Measurements from ENCODE around the gene RIOK2. TPM values are rescaled to one million over a fixed set of nuclear protein-coding genes. Genes with fewer than 3 reads are reported as not detected.

Gene RIOK2
- total RNA-seq, 1 donor: 27.5 TPM

DNA sequence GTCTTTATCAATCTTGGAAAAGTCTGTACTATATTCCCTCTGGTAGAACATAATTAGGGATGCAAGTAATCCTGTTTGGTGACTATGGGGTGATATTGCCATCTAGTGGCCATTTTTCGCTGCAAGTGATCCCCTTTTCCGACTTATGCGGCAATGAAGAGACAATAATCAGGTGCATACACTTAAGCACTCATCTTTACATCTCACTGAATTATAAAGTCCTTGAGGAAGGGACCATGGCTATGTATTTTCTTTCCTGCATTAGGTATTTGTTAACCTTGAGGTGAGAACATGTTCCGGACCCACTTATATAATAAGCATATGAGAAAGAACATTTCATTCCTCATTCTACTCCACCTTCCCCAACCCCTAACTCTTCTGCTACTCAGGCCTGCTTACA lies 21.0 kb downstream of the RIOK2 start:
- H3K4me3 ChIP-seq (ENCODE audit: low read depth, low read length): no peak overlapping the region
- TF ChIP-seq, protein P1, sequence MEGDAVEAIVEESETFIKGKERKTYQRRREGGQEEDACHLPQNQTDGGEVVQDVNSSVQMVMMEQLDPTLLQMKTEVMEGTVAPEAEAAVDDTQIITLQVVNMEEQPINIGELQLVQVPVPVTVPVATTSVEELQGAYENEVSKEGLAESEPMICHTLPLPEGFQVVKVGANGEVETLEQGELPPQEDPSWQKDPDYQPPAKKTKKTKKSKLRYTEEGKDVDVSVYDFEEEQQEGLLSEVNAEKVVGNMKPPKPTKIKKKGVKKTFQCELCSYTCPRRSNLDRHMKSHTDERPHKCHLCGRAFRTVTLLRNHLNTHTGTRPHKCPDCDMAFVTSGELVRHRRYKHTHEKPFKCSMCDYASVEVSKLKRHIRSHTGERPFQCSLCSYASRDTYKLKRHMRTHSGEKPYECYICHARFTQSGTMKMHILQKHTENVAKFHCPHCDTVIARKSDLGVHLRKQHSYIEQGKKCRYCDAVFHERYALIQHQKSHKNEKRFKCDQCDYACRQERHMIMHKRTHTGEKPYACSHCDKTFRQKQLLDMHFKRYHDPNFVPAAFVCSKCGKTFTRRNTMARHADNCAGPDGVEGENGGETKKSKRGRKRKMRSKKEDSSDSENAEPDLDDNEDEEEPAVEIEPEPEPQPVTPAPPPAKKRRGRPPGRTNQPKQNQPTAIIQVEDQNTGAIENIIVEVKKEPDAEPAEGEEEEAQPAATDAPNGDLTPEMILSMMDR (IDR thresholded peaks at IDR 0.05; ENCODE audit: insufficient read depth, low read length): peak; percentile 87
- DNase-seq (ENCODE audit: low read depth): peak; percentile 91

DNA sequence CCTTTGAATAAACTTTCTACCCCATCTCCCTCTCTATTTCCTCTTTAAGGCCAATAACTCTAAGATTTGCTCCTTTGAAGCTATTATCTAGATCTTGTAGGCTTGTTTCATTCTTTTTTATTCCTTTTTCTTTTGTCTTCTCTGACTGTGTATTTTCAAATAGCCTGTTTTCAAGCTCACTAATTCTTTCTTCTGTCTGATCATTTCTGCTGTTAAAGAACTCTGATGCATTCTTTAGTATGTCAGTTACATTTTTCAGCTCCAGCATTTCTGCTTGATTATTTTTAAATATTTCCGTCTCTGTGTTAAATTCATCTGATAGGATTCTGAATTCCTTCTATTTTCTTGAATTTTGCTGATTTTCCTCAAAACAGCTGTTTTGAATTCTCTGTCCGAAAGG lies 25.4 kb downstream of the RIOK2 start:
- TF ChIP-seq, protein P1 (IDR thresholded peaks at IDR 0.05; ENCODE audit: insufficient read depth, low read length): no peak
- DNase-seq (ENCODE audit: low read depth): no peak
- no peak overlapping the region for H3K4me3 ChIP-seq (ENCODE audit: low read depth, low read length)

DNA sequence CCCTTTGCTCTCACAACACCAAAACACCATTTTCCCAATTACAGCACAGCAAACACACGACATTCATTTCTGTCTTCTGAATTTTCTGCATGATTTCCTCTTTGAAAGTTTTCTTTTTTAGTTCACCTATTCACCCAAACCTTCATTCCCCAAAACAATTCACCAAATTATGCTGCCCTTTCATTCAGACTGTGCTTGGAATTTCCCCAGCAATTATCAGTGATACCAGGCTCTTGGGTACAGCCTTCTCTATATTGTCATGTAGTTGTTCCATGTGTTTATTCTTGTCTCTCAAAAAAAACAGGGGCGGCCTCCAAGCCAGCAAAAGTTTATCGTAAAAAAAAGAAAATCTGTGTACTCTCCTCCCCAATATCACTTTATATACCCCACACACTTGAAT lies 31.7 kb downstream of the RIOK2 start:
- no peak for DNase-seq (ENCODE audit: low read depth)
- no peak overlapping the region for H3K4me3 ChIP-seq (ENCODE audit: low read depth, low read length)
- TF ChIP-seq, protein P1 (IDR thresholded peaks at IDR 0.05; ENCODE audit: insufficient read depth, low read length): no peak

DNA sequence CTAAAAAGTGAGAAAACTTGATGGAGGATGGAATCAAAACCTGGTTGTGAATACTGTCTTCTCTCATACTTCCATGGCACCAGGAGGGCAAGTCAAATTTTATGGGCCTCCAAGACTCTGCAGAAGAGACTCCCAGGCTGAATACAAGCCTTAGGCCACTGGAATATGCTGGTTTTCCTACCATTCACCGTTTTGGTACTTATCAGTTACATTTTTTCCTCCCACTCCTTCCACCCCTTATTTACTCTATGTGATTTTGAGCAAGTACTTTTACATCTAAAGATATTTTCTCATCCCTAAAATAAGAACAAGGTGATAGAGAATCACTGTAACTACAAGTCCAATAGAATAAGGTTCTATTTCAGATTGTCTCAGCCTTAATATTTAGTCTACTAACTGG lies 32.6 kb downstream of the RIOK2 start:
- no peak for DNase-seq (ENCODE audit: low read depth)

DNA sequence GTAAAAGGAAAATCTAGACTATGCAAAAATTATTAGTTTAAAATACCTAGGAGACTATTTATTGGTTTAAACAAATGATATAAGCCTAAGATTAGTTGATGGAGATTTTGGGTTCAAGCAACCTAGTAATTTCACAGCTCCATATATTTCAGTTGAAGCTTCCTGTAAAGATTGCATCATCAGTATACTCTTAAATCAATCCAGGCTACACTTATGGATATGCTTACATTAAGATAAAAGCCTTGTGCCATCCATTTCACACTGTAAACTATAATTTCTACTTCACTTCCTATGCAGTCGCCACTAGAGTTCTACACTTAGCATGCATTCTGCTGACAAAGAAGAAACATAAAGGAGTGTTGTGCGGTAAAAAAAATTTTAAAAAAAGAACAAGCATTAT lies 33.3 kb downstream of the RIOK2 start:
- TF ChIP-seq, protein P1 (IDR thresholded peaks at IDR 0.05; ENCODE audit: insufficient read depth, low read length): no peak
- H3K4me3 ChIP-seq (ENCODE audit: low read depth, low read length): no peak overlapping the region
- no peak for DNase-seq (ENCODE audit: low read depth)

More for the DNA sequence above, 32.6 kb downstream of the RIOK2 start:
- H3K4me3 ChIP-seq (ENCODE audit: low read depth, low read length): no peak overlapping the region
- TF ChIP-seq, protein P1 (IDR thresholded peaks at IDR 0.05; ENCODE audit: insufficient read depth, low read length): no peak

DNA sequence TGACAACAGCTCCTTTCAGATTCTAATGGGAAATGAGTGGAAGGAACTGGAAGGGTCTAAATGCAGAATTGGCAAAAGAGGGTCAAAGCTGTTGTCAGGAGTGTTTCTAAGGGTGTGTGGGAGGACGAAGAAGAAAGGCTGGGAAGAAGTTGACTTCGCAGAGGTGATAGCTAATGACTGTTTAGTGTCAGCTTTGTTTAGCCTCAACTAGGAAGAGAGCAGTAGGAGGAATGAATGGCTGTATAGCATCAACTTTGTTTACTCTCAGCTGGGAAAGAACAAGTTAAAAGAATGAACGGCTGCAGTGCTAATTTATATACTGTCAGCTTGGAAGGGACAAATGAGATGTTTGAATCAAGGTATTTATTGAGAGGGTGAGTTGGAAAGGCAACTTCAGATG lies 34.8 kb downstream of the RIOK2 start:
- H3K4me3 ChIP-seq (ENCODE audit: low read depth, low read length): no peak overlapping the region
- DNase-seq (ENCODE audit: low read depth): no peak
- TF ChIP-seq, protein P1 (IDR thresholded peaks at IDR 0.05; ENCODE audit: insufficient read depth, low read length): no peak

DNA sequence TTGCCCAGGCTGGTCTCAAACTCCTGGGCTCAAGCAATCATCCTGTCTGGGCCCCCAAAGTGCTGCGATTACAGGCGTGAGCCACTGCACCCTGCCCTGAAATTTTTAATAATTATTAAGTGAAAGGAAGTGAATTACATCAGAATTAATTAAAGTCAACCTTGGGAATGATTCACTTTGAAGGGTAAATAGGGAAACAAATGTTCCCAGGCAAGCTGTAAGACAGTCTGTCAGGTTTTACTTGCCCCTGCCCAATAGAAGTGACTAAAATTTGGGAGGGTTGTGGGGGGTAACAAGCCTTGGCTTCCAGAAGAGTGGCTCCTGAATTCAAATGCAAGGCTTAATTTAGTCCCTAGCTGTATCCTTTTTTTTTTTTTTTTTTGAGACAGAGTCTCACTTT lies 39.3 kb downstream of the RIOK2 start:
- H3K4me3 ChIP-seq (ENCODE audit: low read depth, low read length): no peak overlapping the region
- TF ChIP-seq, protein P1 (IDR thresholded peaks at IDR 0.05; ENCODE audit: insufficient read depth, low read length): no peak
- no peak for DNase-seq (ENCODE audit: low read depth)

Data from fibroblast of the aortic adventitia (primary cell).